Activated naive CD8-positive, alpha-beta T cell treated with anti-CD3 and anti-CD28 coated beads, Interleukin-2, amount 50 U/mL, for 16 hours (primary cell): ENCODE results near the gene DCANP1.

Source experiments
- DNase-seq: peaks from one replicate; pipeline ENCODE4 v3.0.0-alpha.2; 2020; ENCODE audit warnings: low read depth, low spot score

Gene DCANP1

DNA sequence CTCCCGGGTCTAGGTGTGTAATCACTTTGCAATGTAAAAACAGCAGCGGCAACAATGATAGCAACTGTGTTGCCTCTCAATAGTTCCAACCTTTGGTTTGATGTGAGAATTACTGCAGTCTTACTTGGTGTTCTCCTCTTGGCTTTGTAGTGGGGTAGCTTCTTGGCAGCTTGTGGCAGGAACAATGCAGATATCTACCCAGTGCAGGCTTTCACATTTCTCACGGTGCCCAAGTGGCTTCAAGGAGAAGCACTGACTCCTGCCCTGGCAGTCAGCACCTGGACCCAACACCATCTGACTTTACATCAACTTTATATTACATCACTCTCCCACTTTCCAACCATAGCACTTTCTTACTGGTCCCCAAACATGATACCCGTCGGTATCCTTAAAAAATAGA, 33.4 kb upstream of the DCANP1 start:
- DNase-seq = no peak

DNA sequence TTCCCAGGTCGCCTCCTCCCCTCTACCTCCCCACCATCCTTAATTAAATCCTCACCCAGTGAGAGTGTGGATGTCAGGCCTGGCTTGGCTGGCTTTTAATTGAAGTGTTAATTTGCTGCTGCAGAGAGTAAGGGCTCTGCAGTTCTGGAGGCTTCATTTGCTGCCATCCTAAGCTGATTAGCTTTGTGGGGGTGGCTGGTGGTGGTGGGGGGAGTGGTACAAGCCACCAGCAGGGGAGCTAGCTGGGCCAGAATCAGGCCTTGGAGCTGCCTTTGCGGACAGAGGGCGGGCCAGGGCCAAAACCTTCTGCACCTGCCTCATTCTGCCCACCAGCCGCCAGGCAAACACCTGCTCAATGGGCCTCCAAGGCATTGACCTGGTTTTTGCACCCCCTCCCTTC, 31.8 kb upstream of the DCANP1 start:
- no peak for DNase-seq

DNA sequence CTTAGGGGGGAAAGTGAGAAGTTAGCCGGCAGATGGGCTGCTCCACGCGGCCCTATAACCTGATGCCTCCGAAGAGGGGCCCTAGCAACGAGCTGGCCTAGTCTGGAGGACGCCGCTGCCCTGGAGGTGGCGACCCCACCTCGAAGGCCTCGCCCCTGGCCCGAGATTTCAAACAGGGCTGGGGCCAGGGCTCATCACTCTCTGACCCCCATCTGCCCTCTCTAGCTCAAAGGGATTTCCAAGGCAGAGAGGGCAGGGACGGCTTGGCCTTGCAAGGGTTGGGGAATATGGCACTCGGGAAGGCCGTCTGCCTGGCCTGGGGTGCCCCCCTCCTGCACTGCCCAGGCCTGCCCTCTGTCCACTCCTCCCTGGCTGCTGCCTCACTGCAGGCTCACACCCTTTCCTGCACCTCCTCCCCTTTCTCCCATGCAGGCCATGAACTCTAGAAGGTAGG, 30.5 kb upstream of the DCANP1 start:
- no peak for DNase-seq

DNA sequence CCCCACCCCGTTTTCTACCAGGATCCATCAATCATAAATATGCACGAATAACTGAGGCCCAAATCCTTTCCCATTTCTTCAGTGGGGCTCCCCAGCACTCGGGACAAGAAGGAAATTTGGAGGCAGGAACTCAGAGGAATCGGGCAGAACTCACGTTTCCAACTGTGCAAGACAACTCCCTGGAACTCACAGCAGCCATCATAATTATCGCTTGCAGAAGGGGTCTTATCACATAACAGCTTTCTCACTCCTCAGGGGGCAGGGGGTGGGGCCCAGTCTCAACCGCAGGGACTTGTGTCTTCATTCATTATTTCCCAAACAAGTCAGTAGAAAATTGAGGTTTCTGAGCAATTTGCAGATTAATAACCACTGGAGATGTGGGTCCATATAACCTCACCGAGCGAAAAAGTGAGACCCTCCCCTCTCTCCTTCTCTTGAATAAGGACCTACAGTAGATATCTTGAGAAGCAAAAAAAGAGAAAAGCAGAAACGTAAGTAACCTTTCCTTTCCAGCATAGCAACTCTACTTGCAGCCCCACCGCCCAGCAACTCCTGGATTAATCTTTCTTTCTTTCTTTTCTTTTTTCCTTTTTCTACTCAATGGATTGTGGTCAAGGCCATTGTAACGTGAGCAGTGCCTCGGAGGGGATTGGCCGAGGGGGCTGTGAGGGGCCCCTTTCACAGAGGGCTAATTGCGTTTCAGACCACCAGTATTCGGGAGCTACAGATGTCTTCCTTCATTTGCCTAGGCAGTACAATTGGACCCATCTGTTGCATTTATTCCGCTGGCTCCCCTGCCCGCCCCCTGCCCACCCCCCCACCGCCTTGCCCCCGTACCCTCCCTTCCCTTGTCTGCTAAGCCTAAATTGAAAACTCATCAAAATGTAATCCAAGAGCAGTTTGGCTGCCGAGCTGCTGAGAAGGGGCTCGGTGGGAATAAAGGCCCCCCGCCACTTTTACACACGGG, 29.8 kb upstream of the DCANP1 start:
- DNase-seq = no peak

DNA sequence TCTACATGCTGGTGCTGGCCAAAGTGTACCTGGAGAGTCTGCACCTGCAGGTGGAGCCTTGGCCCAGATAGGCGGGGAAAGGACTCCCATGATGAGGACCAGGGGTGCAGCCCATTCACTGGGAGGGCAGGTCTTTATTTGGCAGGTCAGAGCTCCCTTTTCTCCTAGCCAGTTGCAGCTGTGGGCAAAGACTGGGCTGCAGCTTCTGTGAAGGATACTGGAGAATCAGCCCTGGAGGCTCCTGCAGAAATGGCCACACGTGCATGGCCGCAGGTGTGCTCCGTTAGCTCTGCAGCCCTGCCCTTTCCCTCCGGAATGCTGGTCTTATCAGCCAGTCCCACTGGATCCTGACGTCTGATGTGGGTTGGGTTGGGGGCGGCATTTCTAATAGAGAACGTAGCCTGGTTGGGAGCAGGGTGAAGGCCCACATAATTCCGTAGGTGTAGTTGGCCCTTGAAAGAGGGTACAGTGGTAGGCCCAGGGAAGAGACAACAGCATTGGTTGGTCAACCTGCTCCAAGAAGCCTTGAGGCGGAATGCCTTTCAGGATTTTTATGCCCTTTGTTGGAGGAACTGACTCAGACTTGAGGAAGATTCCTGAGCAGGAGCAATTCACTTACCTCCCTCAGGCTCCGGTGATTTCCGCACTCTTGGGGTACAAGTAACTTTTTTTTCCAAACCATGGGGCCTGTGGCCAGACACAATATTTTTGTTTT, 27.0 kb upstream of the DCANP1 start:
- DNase-seq = no peak

DNA sequence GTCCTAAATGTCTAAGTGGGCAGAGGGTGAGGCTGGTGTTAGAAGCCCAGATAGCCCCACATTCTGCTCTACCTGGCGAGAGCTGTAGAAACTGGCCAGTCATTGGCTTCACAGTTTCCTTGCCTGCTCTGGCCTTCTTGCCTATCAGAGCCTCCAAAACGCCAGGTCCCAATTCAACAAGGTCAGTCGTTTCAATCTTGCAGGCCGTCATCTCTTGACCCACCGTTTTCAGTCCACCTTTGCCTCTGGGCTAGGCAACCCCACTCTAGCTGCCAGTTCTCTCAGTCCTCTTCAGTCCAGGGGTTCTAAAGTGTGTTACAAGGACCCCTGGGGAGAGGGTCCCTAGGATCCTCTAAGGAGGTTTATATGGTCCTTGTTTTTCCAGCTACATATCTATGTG, 25.0 kb upstream of the DCANP1 start:
- DNase-seq = no peak

DNA sequence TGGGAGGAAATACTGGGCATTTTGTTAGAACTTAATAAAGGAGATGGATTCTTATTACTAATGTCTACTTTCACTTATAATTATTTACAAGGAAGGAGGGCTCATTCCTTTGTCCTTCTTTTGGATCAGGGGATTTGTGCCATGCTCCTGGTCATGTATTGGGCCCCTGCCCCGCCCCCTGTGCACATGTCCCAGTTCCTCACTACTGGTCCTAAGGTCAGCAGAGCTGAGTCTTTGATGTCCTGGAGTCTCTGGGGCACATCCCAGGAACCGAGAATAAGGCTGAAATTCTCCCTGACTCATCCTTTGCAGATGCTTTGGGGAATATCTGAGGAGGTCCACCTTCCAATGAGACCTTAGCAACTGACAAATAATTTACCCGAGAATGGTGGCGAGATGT, 24.6 kb upstream of the DCANP1 start:
- DNase-seq = no peak

DNA sequence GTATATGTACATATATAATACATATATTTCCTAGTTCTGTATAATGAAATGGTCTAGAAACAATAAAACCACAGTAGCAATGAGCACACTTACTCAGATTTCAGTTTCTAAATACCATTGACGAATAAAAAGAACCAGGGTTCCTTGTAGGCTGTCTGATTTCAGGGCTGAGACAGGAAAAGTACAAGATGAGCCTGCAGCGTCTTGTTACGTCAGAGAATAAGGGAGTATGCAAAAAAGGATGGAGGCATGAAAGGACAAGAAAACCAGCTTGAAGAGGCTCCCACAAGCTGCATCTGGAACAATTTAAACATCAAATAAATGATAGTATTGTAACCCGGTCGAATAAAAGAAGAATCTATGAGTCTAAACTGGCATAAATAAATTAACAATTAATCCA, 22.8 kb upstream of the DCANP1 start:
- no peak for DNase-seq

DNA sequence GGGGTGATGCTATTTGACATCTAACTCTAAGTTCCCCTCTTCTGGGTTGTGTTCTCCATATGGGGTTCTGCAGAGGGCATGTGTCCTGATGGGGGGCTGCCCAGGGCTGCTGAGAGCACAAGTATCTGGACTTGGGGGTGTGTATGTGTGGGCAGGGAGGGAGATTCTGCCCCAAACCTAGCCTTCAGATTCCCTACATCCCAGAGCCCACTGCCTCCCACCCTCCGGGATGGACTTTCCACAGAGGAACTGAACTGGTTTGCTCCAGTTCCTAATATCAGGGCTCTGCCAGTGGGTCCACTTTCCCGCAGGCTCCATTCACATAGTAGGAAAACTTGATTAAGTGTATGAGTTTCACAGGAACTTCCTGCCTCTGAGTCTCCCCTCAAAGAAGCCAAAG, 21.4 kb upstream of the DCANP1 start:
- no peak for DNase-seq

DNA sequence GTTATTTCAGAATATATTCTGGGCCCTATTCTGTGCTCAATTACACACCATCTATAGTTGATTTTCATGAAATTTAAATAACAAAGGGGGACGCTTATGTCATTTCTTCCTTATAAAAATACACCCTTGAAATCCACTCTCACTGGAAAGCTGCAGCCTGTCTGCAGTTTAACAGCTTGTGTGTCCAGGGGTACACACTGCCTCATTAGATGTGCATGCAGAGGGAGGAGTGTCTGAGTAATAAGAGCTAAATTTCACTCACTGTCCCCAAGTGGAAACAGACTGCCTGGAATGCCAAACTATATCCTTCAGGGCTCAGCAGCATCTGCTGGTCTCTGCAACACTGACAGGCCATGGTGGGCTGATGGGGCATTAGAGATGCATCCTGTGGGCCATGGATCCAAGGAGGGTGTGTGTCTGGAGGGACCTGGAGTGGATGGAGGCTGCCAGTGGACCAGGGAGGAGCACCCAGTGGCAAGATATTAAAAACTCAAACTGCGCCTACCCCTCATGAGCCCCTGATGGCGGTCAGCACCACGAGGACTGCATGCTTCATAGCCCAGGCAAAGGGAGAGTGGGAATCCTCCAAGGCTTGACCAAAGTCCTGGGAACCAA, 20.8 kb upstream of the DCANP1 start:
- DNase-seq = no peak

DNA sequence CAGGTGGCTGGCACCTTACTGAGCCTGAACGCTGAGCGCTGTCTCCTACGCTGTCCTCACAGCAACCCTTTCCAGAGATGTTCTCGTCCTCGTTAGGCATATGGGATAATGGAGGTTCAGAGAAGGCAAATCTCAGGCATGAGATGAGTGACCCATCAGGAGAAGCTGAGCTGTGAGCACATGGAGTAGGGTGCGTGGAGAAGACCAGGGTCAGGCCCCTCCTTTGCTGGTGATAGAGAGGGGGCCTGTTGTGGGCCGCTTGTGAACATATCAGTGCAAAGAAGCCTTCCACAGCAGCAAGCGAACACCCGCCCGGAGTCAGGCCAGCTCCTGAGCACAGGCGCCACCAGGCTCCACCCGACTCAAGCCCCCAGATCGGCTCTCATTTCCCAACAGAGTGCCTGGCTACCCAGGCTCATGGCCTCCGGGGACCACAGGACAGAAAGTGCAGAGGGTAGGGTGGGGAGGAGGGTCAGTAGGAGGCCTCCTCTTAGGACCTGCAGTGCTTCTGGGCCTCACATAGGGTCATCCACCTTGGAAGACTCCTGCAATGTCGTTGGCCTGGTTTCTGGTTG, 20.0 kb upstream of the DCANP1 start:
- DNase-seq = no peak

DNA sequence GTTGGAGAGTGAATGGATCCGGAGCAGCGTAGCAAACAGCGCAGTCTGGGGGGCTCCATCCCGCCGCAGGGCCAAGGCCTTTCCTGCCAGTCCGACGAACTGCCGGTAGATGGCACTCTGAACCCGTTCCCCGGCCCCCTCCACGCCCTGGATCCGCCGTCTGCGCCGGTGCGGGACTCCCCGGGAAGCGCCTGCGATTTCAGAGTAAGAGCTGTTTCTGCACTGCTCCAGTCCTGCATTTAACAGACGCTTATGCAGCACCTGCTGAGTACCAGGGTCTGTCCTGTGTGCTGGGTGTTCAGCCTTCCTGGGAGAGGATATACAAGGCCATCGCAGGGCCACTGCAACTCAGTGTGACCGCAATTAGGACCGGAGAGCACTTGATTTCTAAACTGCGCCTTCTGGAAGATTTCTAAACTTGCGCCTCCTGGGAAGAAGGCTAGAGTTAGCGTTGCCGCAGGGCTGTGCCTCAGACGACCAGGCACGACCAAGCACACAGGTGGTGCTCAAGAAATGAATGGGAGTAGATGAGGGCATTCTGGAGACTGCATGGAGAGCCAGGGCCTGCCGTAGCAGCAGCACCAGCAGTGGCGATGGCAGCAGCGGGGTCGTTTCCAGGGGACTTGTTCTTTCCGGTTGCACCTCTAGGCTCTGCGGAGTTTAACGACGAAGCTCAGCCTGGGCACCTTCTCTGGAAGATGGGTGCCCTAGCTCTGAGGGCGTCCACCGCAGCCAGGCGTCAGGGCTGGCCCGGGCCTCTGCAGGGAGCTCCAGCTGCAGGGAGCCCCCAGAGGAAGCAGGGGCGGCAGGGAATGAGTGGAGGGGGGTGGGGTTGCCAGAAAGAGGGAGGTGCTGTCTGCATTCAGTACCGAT, 19.3 kb upstream of the DCANP1 start:
- peak; percentile 39 for DNase-seq

DNA sequence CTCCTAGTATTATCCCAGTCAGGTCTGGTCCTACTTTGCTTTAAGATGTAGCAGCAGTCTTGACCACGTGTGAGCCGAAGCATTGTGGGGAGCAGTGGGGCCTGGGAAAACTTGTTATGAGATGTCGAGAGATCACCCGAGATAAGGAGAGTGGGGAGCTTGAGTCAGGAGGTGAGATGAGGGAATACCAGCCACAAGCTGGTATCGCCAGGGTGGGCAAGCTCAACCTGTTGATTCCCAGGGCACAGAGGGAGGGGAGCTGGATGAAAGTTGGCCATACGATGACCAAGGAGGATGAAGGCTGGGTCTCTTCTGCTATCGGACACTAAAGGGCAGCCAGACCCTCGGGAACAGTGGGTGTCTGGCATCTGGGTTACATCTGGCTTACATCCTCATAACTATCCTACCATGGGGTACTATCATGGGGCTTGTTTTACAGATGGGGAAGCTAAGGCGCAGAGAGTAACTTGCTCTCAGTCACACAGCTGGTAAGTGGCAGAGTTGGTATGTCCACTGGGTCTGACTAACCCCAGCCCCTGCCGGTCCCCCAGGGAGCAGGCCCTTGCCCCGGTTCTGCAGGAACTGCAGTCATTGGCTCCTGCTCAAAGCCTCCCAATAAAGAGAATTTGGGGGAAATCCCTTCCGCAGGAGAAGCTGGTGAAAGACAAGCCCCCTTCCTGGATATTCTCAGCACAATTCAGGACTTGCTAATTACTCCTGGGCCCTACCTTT, 18.4 kb upstream of the DCANP1 start:
- no peak for DNase-seq

DNA sequence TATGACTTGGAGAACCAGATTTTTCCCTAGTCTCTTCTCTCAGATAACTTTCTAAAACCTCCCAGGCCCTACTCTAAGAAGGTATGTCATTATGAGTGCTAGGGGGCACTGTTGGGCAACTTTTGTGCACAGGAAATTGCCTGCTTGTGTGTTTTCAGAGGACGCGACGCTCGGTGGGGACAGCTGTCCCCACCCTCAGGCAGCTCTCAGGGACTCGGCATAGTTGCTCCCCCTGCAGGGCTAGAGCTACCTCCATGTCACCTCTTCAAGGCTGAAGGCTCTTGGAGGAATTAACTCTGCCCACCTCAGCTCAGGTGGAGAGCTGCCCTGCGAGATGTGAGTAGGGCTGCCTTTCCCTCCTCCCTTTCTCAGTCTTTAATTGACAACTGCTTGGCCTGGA, 15.2 kb upstream of the DCANP1 start:
- no peak for DNase-seq

DNA sequence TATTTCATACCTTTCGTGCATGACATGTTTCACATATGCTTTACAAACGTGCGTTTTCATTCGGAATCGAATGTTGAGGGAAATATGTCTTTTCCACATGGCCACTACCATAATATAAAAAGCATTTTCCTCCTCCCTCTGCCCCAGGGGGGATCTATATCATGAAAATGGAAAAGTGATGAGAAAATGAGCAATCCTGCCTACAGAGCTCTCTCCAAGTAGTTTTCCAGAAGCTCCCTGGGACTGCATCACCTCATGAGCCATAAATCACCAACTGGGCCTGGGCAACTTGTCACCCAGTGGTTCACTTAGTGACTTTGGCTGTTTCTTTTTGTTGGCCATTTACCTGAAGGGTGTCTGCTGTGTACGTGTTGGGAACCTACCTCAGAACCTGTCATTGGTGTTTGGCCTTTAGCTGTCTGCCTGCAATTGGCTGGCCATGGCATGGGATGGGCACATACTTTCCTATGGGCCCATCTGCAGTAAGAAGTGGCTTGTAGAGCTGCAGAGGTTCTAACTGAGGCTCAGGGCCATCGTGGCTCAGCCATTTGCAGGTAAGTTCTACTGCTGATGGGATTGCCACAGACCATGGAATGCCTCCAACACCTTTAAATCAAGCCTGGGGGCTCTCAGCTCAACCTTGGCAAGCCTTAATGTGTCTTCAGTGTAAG, 14.5 kb upstream of the DCANP1 start:
- no peak for DNase-seq

DNA sequence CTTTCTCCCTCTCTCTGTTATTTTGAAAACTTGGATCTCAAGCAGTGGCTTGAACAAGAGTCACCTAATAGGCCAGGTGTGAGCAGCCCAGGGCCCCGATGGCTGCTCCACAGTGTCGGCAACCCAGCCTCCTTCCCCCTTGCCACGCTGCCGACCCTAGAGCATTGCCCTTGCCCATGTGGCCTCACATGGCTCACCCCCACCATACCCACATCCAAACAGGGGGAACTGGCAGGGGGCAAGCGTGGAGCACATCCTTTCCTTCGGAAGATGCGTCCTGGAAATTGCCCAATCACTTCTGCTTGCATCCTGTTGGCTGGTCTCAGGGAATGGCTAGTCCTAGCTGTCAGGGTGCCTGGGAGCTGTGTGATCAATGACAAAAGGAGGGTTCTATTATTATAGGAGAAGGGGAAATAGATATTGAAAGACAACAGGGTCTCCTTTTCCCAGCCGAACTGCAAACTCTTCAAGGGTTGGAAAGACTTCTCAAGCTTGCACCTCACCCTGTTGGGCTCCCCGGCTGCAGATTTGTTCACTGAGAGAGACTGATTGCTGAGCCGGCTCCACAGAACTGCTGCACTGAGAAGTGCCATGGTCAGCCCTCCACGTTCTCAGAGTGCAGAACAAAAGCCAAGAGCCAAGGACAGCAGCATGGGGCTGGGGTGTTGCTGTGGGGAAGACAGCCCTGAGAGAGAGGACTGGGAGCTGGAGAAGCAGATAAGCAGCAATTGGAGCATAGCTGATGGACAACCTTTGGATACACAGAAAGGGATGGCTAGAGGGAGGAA, 13.3 kb upstream of the DCANP1 start:
- DNase-seq = no peak

DNA sequence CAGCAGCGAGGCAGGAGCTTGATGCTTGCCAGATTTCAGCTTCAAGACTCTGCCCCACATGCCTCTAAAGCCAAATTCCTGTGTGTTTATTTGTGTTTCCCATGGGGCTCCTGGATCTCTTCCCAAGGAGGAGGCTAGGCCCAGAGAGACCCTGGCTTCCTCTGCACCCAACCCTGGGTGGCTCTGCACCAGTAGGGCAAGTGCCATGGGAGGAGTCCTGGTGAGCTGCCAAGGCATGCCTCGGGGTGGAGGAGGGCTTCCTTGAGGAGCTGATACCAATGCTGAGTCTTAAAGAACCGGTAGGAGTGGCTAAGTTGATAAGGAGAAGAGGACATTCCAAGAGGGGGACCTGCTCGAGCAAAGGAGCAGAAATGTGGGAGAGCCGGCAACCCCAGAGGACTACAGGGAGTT, 11.8 kb upstream of the DCANP1 start:
- no peak for DNase-seq

DNA sequence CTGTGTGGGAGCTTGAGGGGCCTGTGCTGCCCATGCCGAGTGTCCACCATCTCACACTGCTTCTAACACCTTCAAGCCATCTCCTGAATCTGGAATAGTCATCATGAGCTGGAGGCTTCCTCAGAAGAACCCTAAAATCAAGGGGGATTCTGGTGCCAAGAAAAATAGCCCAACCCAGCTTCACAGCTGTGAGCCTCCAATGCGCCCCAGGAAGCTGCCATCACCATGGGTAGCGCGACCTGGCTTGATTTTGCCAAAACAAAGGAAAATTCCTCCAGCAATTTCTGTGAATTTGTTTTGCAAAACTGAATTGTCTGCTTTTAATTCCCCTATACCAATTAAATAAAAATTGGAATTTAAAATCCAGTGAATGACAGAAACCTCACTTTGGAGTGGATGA, 11.2 kb upstream of the DCANP1 start:
- no peak for DNase-seq

DNA sequence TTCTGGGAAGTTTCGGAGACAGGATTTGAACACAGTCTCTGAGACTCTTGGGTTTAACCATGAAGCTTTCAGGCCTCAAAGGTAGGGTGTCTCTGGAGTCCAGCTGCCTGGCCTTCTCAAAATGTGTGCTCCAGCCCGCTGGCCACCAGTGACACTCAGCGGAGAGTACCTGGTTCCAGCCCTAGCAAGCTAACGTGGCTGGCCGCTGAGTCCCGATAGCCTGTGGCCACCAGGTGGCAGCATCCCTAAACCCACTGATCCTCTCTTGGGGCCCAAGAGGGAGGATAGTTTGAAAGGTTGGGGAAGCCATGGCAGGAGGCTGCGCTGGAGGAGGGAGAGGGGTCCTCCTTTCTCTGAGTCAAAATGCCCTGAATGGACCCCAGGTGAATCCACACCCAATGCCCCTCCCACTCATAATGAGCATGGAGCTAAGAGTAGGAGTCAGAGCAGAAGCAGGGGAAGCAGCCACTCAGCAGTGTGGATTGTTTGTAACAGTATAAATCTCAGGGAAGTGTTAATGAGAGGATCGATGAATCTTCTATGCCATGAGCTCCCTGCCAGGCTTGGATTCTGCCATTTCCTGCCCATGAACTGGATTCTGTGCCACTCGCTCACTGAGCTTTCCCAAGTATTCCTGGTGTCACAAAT, 10.4 kb upstream of the DCANP1 start:
- DNase-seq = no peak
